Suppressor macrophage treated with lipopolysaccharide for 4 hours (primary cell): ENCODE data around the gene EFCAB11.

Experiments
- DNase-seq: peaks from one replicate; pipeline ENCODE4 v3.0.0-alpha.2; 2020

Gene EFCAB11

GRCh38 chr14:89811954-89812575 is 142.5 kb downstream of the EFCAB11 start:
- DNase-seq = no peak

- DNase-seq = no peak
Observed at GRCh38 chr14:89810101-89810500, 144.4 kb downstream of the EFCAB11 start.

GRCh38 chr14:89807892-89808291 is 146.6 kb downstream of the EFCAB11 start:
- no peak for DNase-seq

GRCh38 chr14:89807151-89807550 is 147.4 kb downstream of the EFCAB11 start:
- DNase-seq = no peak

- no peak for DNase-seq
Observed at GRCh38 chr14:89806451-89806850, 148.1 kb downstream of the EFCAB11 start.

- DNase-seq = no peak
Observed at GRCh38 chr14:89805501-89805900, 149.0 kb downstream of the EFCAB11 start.

- DNase-seq = no peak
Observed at GRCh38 chr14:89803542-89803941, 151.0 kb downstream of the EFCAB11 start.

GRCh38 chr14:89801136-89801535 is 153.4 kb downstream of the EFCAB11 start:
- no peak for DNase-seq

- DNase-seq = no peak
Observed at GRCh38 chr14:89798212-89798773, 156.2 kb downstream of the EFCAB11 start.

GRCh38 chr14:89797148-89797547 is 157.4 kb downstream of the EFCAB11 start:
- no peak for DNase-seq

GRCh38 chr14:89794096-89794495 is 160.4 kb downstream of the EFCAB11 start:
- DNase-seq = peak; percentile 18

- DNase-seq = no peak
Observed at GRCh38 chr14:89793367-89793716, 161.2 kb downstream of the EFCAB11 start.

- DNase-seq = no peak
Observed at GRCh38 chr14:89792489-89793366, 161.8 kb downstream of the EFCAB11 start.

GRCh38 chr14:89787525-89787924 is 167.0 kb downstream of the EFCAB11 start:
- DNase-seq = no peak

GRCh38 chr14:89781046-89781445 is 173.5 kb downstream of the EFCAB11 start:
- DNase-seq = no peak

- no peak for DNase-seq
Observed at GRCh38 chr14:89779707-89780106, 174.8 kb downstream of the EFCAB11 start.

GRCh38 chr14:89775946-89776345 is 178.6 kb downstream of the EFCAB11 start:
- DNase-seq = peak; percentile 23

GRCh38 chr14:89775151-89775550 is 179.4 kb downstream of the EFCAB11 start:
- no peak for DNase-seq

GRCh38 chr14:89773644-89774316 is 180.8 kb downstream of the EFCAB11 start:
- peak; percentile 32 for DNase-seq

GRCh38 chr14:89773151-89773550 is 181.4 kb downstream of the EFCAB11 start:
- no peak for DNase-seq

GRCh38 chr14:89771251-89771650 is 183.3 kb downstream of the EFCAB11 start:
- DNase-seq = no peak

GRCh38 chr14:89767861-89768268 is 186.7 kb downstream of the EFCAB11 start:
- DNase-seq = peak; percentile 59

- no peak for DNase-seq
Observed at GRCh38 chr14:89767131-89767530, 187.4 kb downstream of the EFCAB11 start.

GRCh38 chr14:89765346-89765745 is 189.2 kb downstream of the EFCAB11 start:
- no peak for DNase-seq
